Natural killer cell (primary cell): ENCODE data around the gene CPA2. TPM values are rescaled to one million over a fixed set of nuclear protein-coding genes. Genes with fewer than 3 reads are reported as not detected.
A peak's percentile ranks its signal among the peaks of the same experiment; 100 is the strongest.

Experiments
- ATAC-seq, 3 donors: fragments of 150-1000 bp in 2 of 3; fragments of 200-7000 bp in 1 of 3; cut with Tn5 transposase; 1 replicate in 1 of 3; 2 replicates in 2 of 3; pipeline ENCODE4 v1.10.0; 2021; ENCODE audit warnings: mild to moderate bottlenecking in 2 of 3, moderate library complexity in 2 of 3
- DNase-seq, 2 donors: peaks; one replicate each; pipeline versions ENCODE4 v3.0.0 to v3.0.0-alpha.2; 2013 to 2021; ENCODE audit warnings: mixed read lengths in 1 of 2
- H3K27ac ChIP-seq: one replicate; pipeline ENCODE4 v1.5.1; 2013; ENCODE audit warnings: mild to moderate bottlenecking, low read length
- H3K27me3 ChIP-seq: one replicate; pipeline ENCODE4 v1.6.1; 2013; ENCODE audit warnings: low read length; ENCODE audit not compliant: control insufficient read depth, insufficient read depth
- H3K36me3 ChIP-seq: one replicate; pipeline ENCODE4 v1.6.1; 2013; ENCODE audit warnings: low read length; ENCODE audit not compliant: control insufficient read depth, insufficient read depth
- H3K4me1 ChIP-seq: one replicate; pipeline ENCODE4 v1.6.1; 2013; ENCODE audit warnings: low read length; ENCODE audit not compliant: control insufficient read depth, insufficient read depth
- H3K4me3 ChIP-seq: one replicate; pipeline ENCODE4 v1.5.1; 2013; ENCODE audit warnings: low read length
- H3K9me3 ChIP-seq: one replicate; pipeline ENCODE4 v1.6.1; 2013; ENCODE audit warnings: low read length; ENCODE audit not compliant: control insufficient read depth, insufficient read depth
- H3K27ac Mint-ChIP-seq, 2 donors: one replicate each; pipeline ENCODE4 v1.8.0; 2022; ENCODE audit warnings: mild to moderate bottlenecking in 2 of 2, mixed read lengths in 2 of 2, moderate library complexity in 1 of 2
- H3K27me3 Mint-ChIP-seq, 2 donors: one replicate each; pipeline ENCODE4 v1.8.0; 2022; ENCODE audit warnings: low read depth in 2 of 2, mixed read lengths in 2 of 2
- H3K36me3 Mint-ChIP-seq: one replicate; pipeline ENCODE4 v1.8.0; 2022; ENCODE audit warnings: mixed read lengths
- H3K4me1 Mint-ChIP-seq, 2 donors: one replicate each; pipeline ENCODE4 v1.8.0; 2022; ENCODE audit warnings: mixed read lengths in 2 of 2
- H3K4me3 Mint-ChIP-seq: one replicate; pipeline ENCODE4 v1.8.0; 2022; ENCODE audit warnings: mild to moderate bottlenecking, moderate library complexity, mixed read lengths
- H3K9me3 Mint-ChIP-seq, 2 donors: one replicate each; pipeline ENCODE4 v1.8.0; 2022; ENCODE audit warnings: mixed read lengths in 2 of 2
- WGBS: methylation state at CpG from one replicate; pipeline ENCODE4 v1.1.7; 2013; ENCODE audit warnings: missing lambda C conversion rate; ENCODE audit not compliant: insufficient coverage; 5-methylcytosine and 5-hydroxymethylcytosine counted together
- intact Hi-C: fragments of 100-400 bp; cut with micrococcal nuclease; formaldehyde crosslinking; loops from one replicate; pipeline ENCODE4 v1.14.2; 2022
- total RNA-seq, 4 donors: library from RNA; stranded (reverse); fragments of 120-200 nt in 1 of 4; gene quantifications; one replicate each; pipeline versions ENCODE4 v1.2.3 to v1.2.4, GENCODE V29; 2013 to 2022
- TF ChIP-seq, protein P1 (sequence below): fragments of 200-600 bp; IDR thresholded peaks from one replicate; pipeline ENCODE4 v1.8.0; 2022; ENCODE audit warnings: antibody characterized with exemption

The CPA2 gene
- total RNA-seq, 3 donors from 2014 or later (not counting 1 experiment from before 2014, with no cell fraction given) = not detected

GRCh38 chr7:130296221-130296951 is 29.7 kb downstream of the CPA2 start:
- Histone ChIP-seq H3K9me3 (no peaks in the 10 kb centered on the region), H3K27me3 (no peaks in the 10 kb centered on the region), H3K36me3 (no peaks in the 10 kb centered on the region), H3K4me1 (no peaks in the 10 kb centered on the region), H3K27ac (no peak overlapping the region), H3K4me3 (no peak overlapping the region)
- ATAC-seq (no peak), DNase-seq (no peak)
- H3K36me3 Mint-ChIP-seq = no peaks in the 10 kb centered on the region
- H3K4me1 Mint-ChIP-seq = no peaks in the 10 kb centered on the region
- intact Hi-C loops = no loop called here
- no peaks in the 10 kb centered on the region for H3K9me3 Mint-ChIP-seq
- no peak overlapping the region for H3K27ac Mint-ChIP-seq
- H3K27me3 Mint-ChIP-seq = peaks cover 0 to 10% of the 10 kb centered on the region in 2 donors
- no peak overlapping the region for H3K4me3 Mint-ChIP-seq
- TF ChIP-seq, protein P1, sequence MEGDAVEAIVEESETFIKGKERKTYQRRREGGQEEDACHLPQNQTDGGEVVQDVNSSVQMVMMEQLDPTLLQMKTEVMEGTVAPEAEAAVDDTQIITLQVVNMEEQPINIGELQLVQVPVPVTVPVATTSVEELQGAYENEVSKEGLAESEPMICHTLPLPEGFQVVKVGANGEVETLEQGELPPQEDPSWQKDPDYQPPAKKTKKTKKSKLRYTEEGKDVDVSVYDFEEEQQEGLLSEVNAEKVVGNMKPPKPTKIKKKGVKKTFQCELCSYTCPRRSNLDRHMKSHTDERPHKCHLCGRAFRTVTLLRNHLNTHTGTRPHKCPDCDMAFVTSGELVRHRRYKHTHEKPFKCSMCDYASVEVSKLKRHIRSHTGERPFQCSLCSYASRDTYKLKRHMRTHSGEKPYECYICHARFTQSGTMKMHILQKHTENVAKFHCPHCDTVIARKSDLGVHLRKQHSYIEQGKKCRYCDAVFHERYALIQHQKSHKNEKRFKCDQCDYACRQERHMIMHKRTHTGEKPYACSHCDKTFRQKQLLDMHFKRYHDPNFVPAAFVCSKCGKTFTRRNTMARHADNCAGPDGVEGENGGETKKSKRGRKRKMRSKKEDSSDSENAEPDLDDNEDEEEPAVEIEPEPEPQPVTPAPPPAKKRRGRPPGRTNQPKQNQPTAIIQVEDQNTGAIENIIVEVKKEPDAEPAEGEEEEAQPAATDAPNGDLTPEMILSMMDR = no peak
- WGBS = 90% methylated on average over 9 of the region's 13 CpGs

DNA sequence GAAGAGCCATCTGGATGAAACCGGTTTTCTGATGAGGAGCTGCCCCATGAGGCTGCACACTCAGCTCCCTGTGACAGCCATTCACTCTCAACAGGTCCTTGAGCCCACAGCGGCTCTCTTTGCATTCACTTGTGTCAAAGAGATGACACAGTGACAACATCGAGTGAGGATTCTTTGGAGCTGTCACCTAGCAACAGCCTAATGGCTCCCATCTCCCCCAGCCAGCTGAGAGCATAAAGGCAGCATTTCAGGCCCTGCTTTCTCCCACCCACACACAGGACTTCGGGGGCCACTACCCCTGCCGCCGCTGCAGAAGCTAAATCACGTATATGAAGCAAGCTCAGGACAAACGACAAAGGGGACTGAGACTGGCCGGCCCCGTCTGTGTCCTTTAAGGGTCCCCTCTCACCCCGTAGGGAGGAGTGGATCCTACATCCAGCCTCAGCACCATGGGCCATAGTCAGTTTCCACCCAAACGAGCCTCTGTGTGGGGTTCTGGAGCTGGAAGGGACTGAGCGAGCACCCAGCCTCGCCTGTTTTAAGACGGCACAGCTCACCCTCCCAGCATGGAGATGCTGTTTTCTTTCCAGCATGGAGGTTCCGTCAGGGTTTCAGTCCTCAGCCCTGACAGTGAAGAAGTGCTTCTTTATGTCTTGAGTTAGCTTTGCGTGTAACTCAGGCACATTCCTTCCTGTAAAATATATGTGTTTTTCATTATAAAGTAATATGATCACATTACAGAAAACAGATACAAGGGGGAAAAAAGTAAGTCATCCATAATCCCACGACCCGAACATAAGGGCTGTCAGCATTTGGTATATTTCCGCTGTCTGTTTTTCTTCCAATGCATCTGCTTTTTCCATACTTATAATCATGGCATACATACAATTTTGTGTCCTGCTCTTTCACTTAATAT is 31.2 kb downstream of the CPA2 start:
- no peaks in the 10 kb centered on the region for H3K27me3 ChIP-seq
- peaks cover 0 to 10% of the 10 kb centered on the region in 2 donors for H3K27me3 Mint-ChIP-seq
- no peaks in the 10 kb centered on the region for H3K9me3 ChIP-seq
- H3K36me3 Mint-ChIP-seq = no peaks in the 10 kb centered on the region
- H3K4me1 ChIP-seq = no peaks in the 10 kb centered on the region
- H3K4me3 ChIP-seq = no peak overlapping the region
- ATAC-seq (peak in 1 of 3 donors; percentile 28), DNase-seq (no peak)
- intact Hi-C loops = no loop called here
- 93% methylated on average over 19 of the region's 20 CpGs for WGBS
- H3K9me3 Mint-ChIP-seq = no peaks in the 10 kb centered on the region
- no peak overlapping the region for H3K27ac Mint-ChIP-seq
- H3K4me3 Mint-ChIP-seq = no peak overlapping the region
- no peaks in the 10 kb centered on the region for H3K4me1 Mint-ChIP-seq
- TF ChIP-seq, protein P1 = no peak
- H3K27ac ChIP-seq = no peak overlapping the region
- no peaks in the 10 kb centered on the region for H3K36me3 ChIP-seq

DNA sequence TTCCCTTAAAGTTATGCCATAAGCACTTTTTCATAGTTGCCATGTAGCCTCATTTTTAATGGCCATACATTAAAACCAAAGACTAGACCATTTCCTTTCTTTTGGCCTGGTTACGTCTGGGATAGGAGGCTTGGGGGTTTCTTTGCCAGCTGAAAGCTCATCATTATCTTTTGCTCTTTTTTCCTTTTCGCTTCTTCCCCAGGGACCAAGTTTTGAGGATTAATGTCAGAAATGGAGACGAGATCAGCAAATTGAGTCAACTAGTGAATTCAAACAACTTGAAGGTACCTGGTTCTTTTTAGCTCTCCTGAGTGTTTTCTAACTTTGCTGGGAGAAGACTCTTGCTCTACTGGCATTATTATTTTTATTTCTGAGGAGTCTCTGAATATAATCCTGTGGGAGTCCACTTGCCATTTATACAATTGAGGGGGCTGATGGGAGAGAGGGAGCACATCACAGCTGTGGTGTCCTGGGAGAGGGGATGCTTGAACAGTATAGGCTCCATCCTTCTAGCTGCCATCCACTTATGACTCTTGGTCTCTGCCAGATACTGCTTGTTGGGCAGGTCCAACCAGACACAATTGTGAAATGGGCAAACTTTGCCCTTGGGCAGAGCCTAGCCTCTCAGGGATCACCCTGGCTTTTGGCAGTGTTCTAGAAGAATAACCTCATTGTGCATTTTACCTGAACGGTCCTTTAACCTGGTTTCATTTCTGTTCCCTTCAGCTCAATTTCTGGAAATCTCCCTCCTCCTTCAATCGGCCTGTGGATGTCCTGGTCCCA is 32.1 kb downstream of the CPA2 start:
- H3K4me1 Mint-ChIP-seq = no peaks in the 10 kb centered on the region
- no peaks in the 10 kb centered on the region for H3K27me3 ChIP-seq
- H3K27me3 Mint-ChIP-seq = peaks cover 0 to 10% of the 10 kb centered on the region in 2 donors
- no peak overlapping the region for H3K27ac Mint-ChIP-seq
- H3K27ac ChIP-seq = no peak overlapping the region
- TF ChIP-seq, protein P1 = no peak
- H3K9me3 ChIP-seq = no peaks in the 10 kb centered on the region
- H3K4me3 ChIP-seq = no peak overlapping the region
- no peaks in the 10 kb centered on the region for H3K36me3 ChIP-seq
- no peaks in the 10 kb centered on the region for H3K9me3 Mint-ChIP-seq
- no peak overlapping the region for H3K4me3 Mint-ChIP-seq
- H3K36me3 Mint-ChIP-seq = no peaks in the 10 kb centered on the region
- 90% methylated on average over 5 of the region's 5 CpGs for WGBS
- no peaks in the 10 kb centered on the region for H3K4me1 ChIP-seq
- ATAC-seq (no peak), DNase-seq (no peak)
- intact Hi-C loops = no loop called here
